ENCODE results near the gene C16orf86. TPM values are rescaled to one million over a fixed set of nuclear protein-coding genes. Genes with fewer than 3 reads are reported as not detected.
A peak's percentile ranks its signal among the peaks of the same experiment; 100 is the strongest.

The C16orf86 gene
- total and polyA plus RNA-seq, 7 donors: 2.6 to 7.3 (median 5.6) TPM

DNA sequence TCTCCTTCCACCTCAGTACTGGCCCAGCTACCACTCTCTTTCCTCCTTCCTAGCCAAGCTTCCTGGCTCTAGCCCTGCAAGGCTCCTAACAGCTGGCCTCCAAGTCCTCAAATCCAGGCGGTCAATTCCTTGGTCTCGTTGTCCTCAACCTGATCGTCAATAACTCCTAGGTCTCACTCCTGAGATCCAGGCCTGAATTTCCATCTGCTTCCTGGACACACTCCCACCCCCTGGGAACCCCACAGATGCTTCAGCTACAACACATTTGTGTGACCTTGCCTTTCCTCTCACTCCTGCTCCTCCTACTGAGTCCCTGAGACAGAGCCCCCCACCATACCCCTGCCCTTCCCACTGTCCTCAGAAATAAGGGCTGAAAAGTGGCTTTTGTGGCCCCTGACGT lies 2.4 kb upstream of the C16orf86 start:
- no peak overlapping the region for H3K27ac ChIP-seq
- DNase-seq: peak in 1 of 2 donors; percentile 14
- peaks cover 0 to 28% of the 10 kb centered on the region in 2 donors for H3K36me3 ChIP-seq (ENCODE audit: insufficient read depth in 1 of 2, low read depth in 1 of 2)
- H3K27me3 ChIP-seq (ENCODE audit: insufficient read depth in 3 of 3, low read length in 2 of 3): no peaks in the 10 kb centered on the region
- H3K9me3 ChIP-seq: no peaks in the 10 kb centered on the region
- 76 to 84% (median 80%) methylated on average over 4 of the region's 4 CpGs for WGBS, 3 donors
- ATAC-seq: no peak
- intact Hi-C loops (cut with DNase I): no loop called here
- H3K4me1 ChIP-seq: peaks cover 28% of the 10 kb centered on the region
- TF ChIP-seq CTCF (IDR thresholded peaks at IDR 0.05): no peak
- no peak overlapping the region for H3K4me3 ChIP-seq

GRCh38 chr16:67664871-67665270 lies 1.7 kb upstream of the C16orf86 start:
- Histone ChIP-seq H3K27ac (no peak overlapping the region), H3K36me3 (ENCODE audit: insufficient read depth in 1 of 2, low read depth in 1 of 2) (peaks cover 0 to 28% of the 10 kb centered on the region in 2 donors), H3K4me1 (peaks cover 23% of the 10 kb centered on the region), H3K4me3 (no peak overlapping the region), H3K27me3 (ENCODE audit: insufficient read depth in 3 of 3, low read length in 2 of 3) (no peaks in the 10 kb centered on the region), H3K9me3 (no peaks in the 10 kb centered on the region)
- DNase-seq (peak in 1 of 2 donors; percentile 46), ATAC-seq (no peak)
- TF ChIP-seq CTCF (IDR thresholded peaks at IDR 0.05): no peak
- intact Hi-C loops (cut with DNase I): loop anchor here (5.0 kb wide), 2 partner anchors 52 to 118 kb away; partner anchors contain the start of gene GFOD2 (in 1 of the 2)
- WGBS, 3 donors: 92 to 97% (median 94%) methylated on average over 7 of the region's 7 CpGs

DNA sequence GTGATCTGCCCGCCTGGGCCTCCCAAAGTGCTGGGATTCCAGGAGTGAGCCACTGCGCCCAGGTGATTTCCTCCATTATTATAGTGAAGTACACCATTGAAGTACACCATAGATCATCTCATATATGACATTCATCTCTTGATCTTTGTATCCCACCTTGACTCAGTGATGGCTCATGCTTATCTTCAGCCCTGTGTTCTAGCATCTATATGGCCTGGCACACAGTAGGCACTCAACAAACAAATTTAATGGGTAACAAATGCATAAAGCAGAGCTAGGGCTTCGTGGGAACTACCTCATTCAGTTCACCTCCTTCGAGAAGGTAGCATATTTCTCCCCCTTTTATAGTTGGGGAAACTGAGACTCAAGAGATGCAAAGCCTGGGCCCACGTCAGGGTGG lies 1.0 kb upstream of the C16orf86 start:
- no peak overlapping the region for H3K27ac ChIP-seq
- no peak for ATAC-seq

GRCh38 chr16:67666032-67666551 lies 522 bp upstream of the C16orf86 start:
- H3K4me3 ChIP-seq: peak overlapping the region; percentile 88
- peaks cover 0 to 28% of the 10 kb centered on the region in 2 donors for H3K36me3 ChIP-seq (ENCODE audit: insufficient read depth in 1 of 2, low read depth in 1 of 2)
- H3K27me3 ChIP-seq (ENCODE audit: insufficient read depth in 3 of 3, low read length in 2 of 3): no peaks in the 10 kb centered on the region
- intact Hi-C loops (cut with DNase I): loop anchor here (2.0 to 5.0 kb wide), 3 partner anchors 51 to 145 kb away; partner anchors contain the start of gene GFOD2 (in 1 of the 2)
- TF ChIP-seq CTCF (IDR thresholded peaks at IDR 0.05): no peak
- peak overlapping the region; percentile 90 for H3K27ac ChIP-seq
- peak; percentile 48 to 72 for DNase-seq
- WGBS, 3 donors: 1 to 5% (median 1%) methylated on average over 20 to 46 of the region's 46 CpGs
- peak in 1 of 4 donors; percentile 2 for ATAC-seq
- H3K4me1 ChIP-seq: peaks cover 21% of the 10 kb centered on the region
- H3K9me3 ChIP-seq: no peaks in the 10 kb centered on the region

More for the DNA sequence above, 1.0 kb upstream of the C16orf86 start:
- intact Hi-C loops (cut with DNase I): loop anchor here (5.0 kb wide), 2 partner anchors 52 to 118 kb away; partner anchors contain the start of gene GFOD2 (in 1 of the 2)
- Histone ChIP-seq H3K27me3 (ENCODE audit: insufficient read depth in 3 of 3, low read length in 2 of 3) (no peaks in the 10 kb centered on the region), H3K4me3 (peak overlapping the region; percentile 88), H3K9me3 (no peaks in the 10 kb centered on the region), H3K36me3 (ENCODE audit: insufficient read depth in 1 of 2, low read depth in 1 of 2) (peaks cover 0 to 28% of the 10 kb centered on the region in 2 donors), H3K4me1 (peaks cover 23% of the 10 kb centered on the region)
- no peak for DNase-seq
- 69 to 74% (median 71%) methylated on average over 5 of the region's 5 CpGs for WGBS, 3 donors
- no peak for TF ChIP-seq CTCF (IDR thresholded peaks at IDR 0.05)
